ENCODE data around the gene NRG2. TPM values are rescaled to one million over a fixed set of nuclear protein-coding genes. Genes with fewer than 3 reads are reported as not detected.

NRG2 gene
- total and polyA plus RNA-seq, 2 experiments from 2014 or later: 0.37 to 1.3 TPM

GRCh38 chr5:139867109-139867508 is 176.0 kb downstream of the NRG2 start:
- no peaks in the 10 kb centered on the region for H3K9me3 Mint-ChIP-seq
- no peak overlapping the region for H3K4me3 ChIP-seq
- H3K27me3 Mint-ChIP-seq (ENCODE audit: insufficient read depth, low read depth, poor library complexity): peaks cover 4% of the 10 kb centered on the region
- H3K4me3 Mint-ChIP-seq: no peak overlapping the region
- no peak for DNase-seq (ENCODE audit: low spot score)
- H3K27me3 ChIP-seq (ENCODE audit: insufficient read depth): no peaks in the 10 kb centered on the region
- no peaks in the 10 kb centered on the region for H3K36me3 Mint-ChIP-seq (ENCODE audit: low read depth)
- no peak for ATAC-seq
- H2AFZ ChIP-seq: no peak overlapping the region
- H3K27ac ChIP-seq (ENCODE audit: low read depth): no peak overlapping the region
- H3K4me1 ChIP-seq (ENCODE audit: insufficient read depth): 0 out of 2 replicates have a peak, but pooled peaks cover 4% of the 10 kb centered on the region
- peaks cover 9% of the 10 kb centered on the region for H3K4me1 Mint-ChIP-seq
- no peaks in the 10 kb centered on the region for H4K20me1 ChIP-seq (replicated peaks; ENCODE audit: insufficient read depth)
- no peak overlapping the region for H3K4me2 ChIP-seq
- TF ChIP-seq CTCF (conservative IDR thresholded peaks at IDR 0.05; ENCODE audit: low read depth in 2 of 2): no peak
- TF ChIP-seq JUNB (IDR thresholded peaks at IDR 0.05; ENCODE audit: unreplicated experiment): no peak
- no peak for TF ChIP-seq ZNF462 (CRISPR knock-in tag; IDR thresholded peaks at IDR 0.05)
- TF ChIP-seq NANOG (IDR thresholded peaks at IDR 0.05; ENCODE audit: borderline replicate concordance): no peak
- TF ChIP-seq STAT1 (IDR thresholded peaks at IDR 0.05; ENCODE audit: unreplicated experiment): no peak
- TF ChIP-seq EZH2 (IDR thresholded peaks at IDR 0.05; ENCODE audit: low read depth, unreplicated experiment): no peak
- no peak for TF ChIP-seq CREB1 (CRISPR knock-in tag; IDR thresholded peaks at IDR 0.05; ENCODE audit: low read depth)
- no peak for TF ChIP-seq EZH2phosphoT487 (IDR thresholded peaks at IDR 0.05; ENCODE audit: unreplicated experiment)
- no peak for TF ChIP-seq ZNF114 (CRISPR knock-in tag; IDR thresholded peaks at IDR 0.05)
- TF ChIP-seq ZNF331 (CRISPR knock-in tag; IDR thresholded peaks at IDR 0.05; ENCODE audit: low read depth): no peak
- no peak for TF ChIP-seq ETS1 (IDR thresholded peaks at IDR 0.05)
- no peak for TF ChIP-seq POLR2AphosphoS5 (IDR thresholded peaks at IDR 0.05; ENCODE audit: low read depth)
- TF ChIP-seq REST (IDR thresholded peaks at IDR 0.05; ENCODE audit: unreplicated experiment): no peak
- no peaks in the 10 kb centered on the region for H3F3A ChIP-seq (replicated peaks; ENCODE audit: low read depth)
- H3K36me3 ChIP-seq (ENCODE audit: insufficient read depth): no peaks in the 10 kb centered on the region
- no peaks in the 10 kb centered on the region for H3K79me2 ChIP-seq (replicated peaks; ENCODE audit: insufficient read depth)
- H3K27ac Mint-ChIP-seq: no peak overlapping the region
- H3K9me2 ChIP-seq (ENCODE audit: insufficient read depth): no peaks in the 10 kb centered on the region

All from GM23338 (cell line).